Omental fat pad (tissue), 4 donors: ENCODE results near the gene SHANK3. TPM values are rescaled to one million over a fixed set of nuclear protein-coding genes. Genes with fewer than 3 reads are reported as not detected.
"Not testable (repeated sequence)": the region's sequence is repeated elsewhere in the genome, so short reads cannot be mapped to it uniquely, and the experiment has no call there.

Source experiments
- ATAC-seq: fragments of 150-250 bp; one replicate; pipeline ENCODE4 v1.9.1; 2016; ENCODE audit warnings: mild to moderate bottlenecking, moderate library complexity; ENCODE audit not compliant: low FRiP score
- DNase-seq: peaks from one replicate; pipeline ENCODE4 v3.0.0-alpha.2; 2019; ENCODE audit warnings: low spot score
- CTCF ChIP-seq, 3 donors: fragments of 450-650 bp; IDR thresholded peaks; one replicate each; pipeline ENCODE4 v1.5.1; 2016 to 2017; ENCODE audit warnings: antibody characterized with exemption in 3 of 3, mild to moderate bottlenecking in 3 of 3, moderate library complexity in 2 of 3
- total RNA-seq, 4 donors: library from RNA; depleted of rRNA; stranded (reverse); fragments of >200 nt; gene quantifications; one replicate each; pipeline ENCODE4 v1.1.0, GENCODE V29; 2016

SHANK3 gene
- total RNA-seq, 4 donors from 2014 or later = 3.3 to 61.3 (median 19.4) TPM

GRCh38 chr22:50657925-50658324 is 14.7 kb upstream of the SHANK3 start:
- no peak for TF ChIP-seq CTCF (IDR thresholded peaks at IDR 0.05)
- DNase-seq (no peak), ATAC-seq (peak; percentile 20)

- not testable (repeated sequence) for ATAC-seq, DNase-seq
These were observed 12.9 kb upstream of the SHANK3 start for GRCh38 chr22:50659711-50660110.

- no peak for ATAC-seq
- TF ChIP-seq CTCF (IDR thresholded peaks at IDR 0.05) = no peak
- no peak for DNase-seq
These were observed 12.3 kb upstream of the SHANK3 start for GRCh38 chr22:50660306-50660705.

GRCh38 chr22:50665212-50665611 is 7.4 kb upstream of the SHANK3 start:
- ATAC-seq = no peak
- no peak for DNase-seq
- no peak for TF ChIP-seq CTCF (IDR thresholded peaks at IDR 0.05)

GRCh38 chr22:50665738-50666137 is 6.9 kb upstream of the SHANK3 start:
- no peak for ATAC-seq
- TF ChIP-seq CTCF (IDR thresholded peaks at IDR 0.05) = no peak
- no peak for DNase-seq

GRCh38 chr22:50670513-50670912 is 2.1 kb upstream of the SHANK3 start:
- no peak for TF ChIP-seq CTCF (IDR thresholded peaks at IDR 0.05)
- DNase-seq (no peak), ATAC-seq (no peak)

- ATAC-seq (peak; percentile 9), DNase-seq (no peak)
- no peak for TF ChIP-seq CTCF (IDR thresholded peaks at IDR 0.05)
These were observed 1.6 kb upstream of the SHANK3 start for GRCh38 chr22:50670914-50671538.
